Hypothalamus (tissue), 51 donors: Measurements from ENCODE around the gene HLA-DQB1.
"Not testable (repeated sequence)": the region's sequence is repeated elsewhere in the genome, so short reads cannot be mapped to it uniquely, and the experiment has no call there.

ENCODE experiments used
- DNase-seq, 51 donors: peaks; one replicate each; lab custom pipeline; 2025; lab: John Stamatoyannopoulos, UW

Gene HLA-DQB1

DNA sequence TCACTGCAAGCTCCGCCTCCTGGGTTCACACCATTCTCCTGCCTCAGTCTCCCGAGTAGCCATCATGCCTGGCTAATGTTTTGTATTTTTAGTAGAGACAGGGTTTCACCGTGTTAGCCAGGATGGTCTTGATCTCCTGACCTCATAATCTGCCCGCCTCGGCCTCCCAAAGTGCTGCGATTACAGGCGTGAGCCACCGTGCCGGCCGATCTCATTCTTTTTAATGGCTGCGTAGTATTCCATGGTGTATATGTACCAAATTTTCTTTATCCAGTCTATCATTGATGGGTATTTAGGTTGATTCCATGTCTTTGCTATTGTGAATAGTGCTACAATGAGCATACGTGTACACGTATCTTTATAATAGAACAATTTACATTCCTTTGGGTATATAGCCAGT is 36.7 kb downstream of the HLA-DQB1 start:
- not testable (repeated sequence) for DNase-seq

DNA sequence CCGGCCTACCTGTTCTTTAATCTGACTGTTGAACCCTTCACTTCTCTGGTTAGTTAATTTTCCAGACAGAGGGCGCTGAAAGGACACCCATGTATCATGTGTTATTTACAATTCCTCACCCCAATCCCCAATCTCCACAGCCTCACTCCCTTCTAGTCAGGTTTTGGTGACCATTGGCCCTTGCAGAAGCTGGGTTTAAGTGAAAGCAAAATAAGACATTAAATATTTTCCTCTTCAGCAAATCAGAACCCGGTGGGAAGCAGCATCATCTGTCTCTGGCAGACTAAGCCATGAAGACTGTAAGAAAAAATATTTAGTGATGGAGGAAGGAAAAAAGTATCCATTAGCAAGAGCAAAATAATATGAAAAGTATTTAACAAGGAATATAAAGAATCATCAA is 38.6 kb downstream of the HLA-DQB1 start:
- peak in 4 of 51 donors; percentile 2 to 10 (median 4) for DNase-seq

- no peak for DNase-seq
Observed at GRCh38 chr6:32627249-32627648, 39.2 kb downstream of the HLA-DQB1 start.

DNA sequence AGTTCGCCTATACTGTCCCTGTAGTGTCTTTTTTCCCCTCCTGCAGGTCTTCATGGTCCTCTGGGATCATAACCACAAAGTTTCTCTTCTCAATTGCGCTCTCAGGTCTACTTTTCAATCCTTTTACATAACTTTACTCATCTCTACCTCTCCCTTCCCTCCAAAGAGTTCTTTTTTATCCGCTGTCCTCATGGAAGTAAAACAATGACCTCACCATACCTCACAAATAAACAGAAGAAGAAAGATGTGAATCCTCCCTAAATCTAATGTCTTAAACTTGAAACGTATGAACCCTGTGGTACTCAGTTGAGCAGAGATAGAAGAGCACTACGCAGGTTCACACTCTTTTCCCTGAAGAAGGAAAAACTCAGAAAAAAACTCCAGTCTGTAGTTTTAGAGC is 41.3 kb downstream of the HLA-DQB1 start:
- no peak for DNase-seq

DNA sequence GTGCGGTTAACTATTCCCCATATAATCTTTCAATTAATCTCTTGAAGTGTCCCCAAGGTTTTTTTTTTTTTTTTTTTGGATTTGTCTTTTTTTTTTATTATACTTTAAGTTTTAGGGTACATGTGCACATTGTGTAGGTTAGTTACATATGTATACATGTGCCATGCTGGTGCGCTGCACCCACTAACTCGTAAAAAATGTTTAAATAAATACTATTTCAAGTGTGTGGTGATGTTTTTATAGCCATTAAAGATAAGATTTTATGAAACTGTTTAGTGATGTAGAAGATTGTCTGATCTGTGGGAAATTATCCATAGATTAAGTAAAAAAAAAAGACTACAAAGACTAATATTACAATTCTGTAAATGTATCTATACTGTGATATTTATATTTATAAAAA is 41.9 kb downstream of the HLA-DQB1 start:
- DNase-seq: no peak

DNA sequence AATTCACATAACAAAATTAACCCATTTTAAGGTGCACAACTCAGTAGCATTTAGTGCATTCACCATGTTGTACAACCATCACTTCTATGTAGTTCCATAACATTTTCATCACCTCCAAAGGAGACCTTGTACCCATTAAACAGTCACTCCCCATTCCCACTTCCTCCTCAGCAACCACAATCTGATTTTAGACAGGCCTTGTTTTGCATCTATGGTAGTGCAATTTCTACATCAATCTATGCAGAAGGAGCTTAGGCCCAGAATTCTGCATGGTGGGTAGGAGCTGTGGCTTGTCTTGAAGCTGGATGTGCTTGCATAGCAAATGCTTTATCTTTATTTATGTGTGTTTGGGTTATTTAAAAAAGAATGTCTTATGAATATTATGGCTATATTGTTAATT is 42.8 kb downstream of the HLA-DQB1 start:
- DNase-seq: no peak

- DNase-seq: peak in 2 of 51 donors; percentile 1 to 6
Observed at GRCh38 chr6:32622545-32623401, 43.7 kb downstream of the HLA-DQB1 start.

DNA sequence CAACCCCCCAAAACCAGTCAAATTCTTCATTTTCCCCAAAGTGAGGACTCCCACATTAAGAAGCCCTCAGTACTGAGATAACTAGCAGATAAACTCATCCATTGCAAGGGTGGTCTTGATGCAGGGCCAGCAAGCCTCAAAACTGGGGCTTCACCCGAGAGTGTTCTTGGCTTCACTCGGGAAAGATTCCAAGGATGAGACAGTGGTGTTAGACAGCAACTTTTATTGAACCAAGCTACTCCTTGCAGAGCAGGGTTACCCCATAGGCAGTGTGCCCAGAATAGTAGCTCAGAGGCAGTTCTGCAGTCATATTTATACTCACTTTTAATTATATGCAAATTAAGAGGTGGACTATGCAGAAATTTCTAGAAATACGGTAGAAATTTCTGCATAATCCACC is 45.1 kb downstream of the HLA-DQB1 start:
- DNase-seq: no peak

DNA sequence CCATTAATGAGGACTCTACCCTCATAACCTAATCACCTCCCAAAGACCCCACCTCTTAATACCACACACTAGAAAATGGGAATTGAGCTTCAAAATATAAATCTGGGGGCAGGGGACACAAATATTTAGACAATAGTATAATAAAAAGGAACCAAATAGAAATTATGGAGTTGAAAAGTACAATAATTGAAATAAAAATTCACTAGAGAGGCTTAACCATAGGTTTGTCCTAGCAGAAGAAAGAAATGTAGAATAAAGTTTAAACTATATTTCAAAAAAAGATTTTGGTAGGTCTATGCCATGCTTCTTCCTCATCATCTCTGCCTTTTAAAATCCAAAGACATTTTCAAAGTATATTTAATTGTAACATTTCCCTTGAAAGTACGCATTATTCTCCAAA is 48.7 kb downstream of the HLA-DQB1 start:
- no peak for DNase-seq

DNA sequence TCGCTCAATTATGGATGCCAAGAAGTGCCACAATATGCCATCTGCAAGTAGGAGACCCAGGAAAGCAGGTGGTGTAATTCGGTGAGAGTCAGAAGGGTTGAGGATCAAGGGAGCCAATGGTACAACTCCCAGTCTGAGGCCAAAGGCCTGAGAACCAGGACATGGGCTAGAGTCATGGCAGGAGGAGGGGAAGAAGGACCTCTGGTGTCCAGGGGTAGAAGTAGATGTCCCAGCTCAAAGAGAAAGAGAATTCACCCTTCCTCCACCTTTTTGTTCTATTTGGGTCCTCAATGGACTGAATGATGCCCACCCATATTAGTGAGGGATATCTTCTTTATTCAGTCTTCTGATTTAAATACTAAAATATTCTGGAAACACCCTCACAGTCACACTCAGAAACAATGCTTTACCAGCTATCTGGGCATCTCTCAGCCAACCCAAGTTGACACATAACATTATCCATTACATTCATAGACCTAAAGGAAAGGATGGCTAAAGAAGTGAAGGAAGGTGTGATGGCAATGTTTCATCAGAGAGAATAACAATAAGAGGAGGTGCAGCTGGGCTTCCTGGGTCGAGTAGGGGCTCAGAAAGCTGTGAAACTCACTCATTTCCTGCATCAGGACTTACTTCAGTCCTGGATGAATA is 50.4 kb downstream of the HLA-DQB1 start:
- DNase-seq: no peak

DNA sequence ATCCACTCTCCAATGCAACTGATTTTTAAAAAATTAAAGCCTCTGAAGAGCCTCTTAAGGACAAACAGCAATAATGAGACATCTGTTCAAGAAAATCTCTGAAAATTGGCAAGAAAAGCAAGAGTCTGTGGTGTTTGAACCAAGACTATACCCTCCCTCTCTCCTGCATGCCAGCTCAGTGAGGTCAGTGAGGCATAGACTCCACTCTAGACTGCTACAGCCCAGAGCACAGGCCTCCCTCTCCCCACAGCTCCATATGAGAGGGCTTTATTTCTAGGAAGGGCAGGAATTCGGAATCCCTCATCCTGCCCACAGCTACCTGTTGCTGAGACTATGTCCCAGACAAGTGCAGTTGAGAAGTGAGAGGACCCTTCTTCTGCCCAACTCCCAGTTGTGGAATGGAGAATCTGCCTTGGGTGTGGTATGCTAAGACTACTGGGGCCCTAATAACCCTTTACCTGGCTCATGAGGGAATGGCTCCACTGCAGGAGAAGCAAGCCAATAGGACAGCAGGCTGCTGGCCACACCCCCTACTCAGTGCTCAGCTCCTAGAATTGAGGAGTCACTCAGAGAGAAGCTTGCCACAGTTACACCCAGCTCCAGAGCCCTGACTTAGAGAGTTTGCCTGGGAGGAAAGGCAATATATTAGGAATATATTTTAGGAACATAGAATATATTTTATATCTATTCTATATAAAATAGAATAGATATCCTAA is 51.9 kb downstream of the HLA-DQB1 start:
- no peak for DNase-seq

GRCh38 chr6:32613475-32613874 is 53.0 kb downstream of the HLA-DQB1 start:
- no peak for DNase-seq

- no peak for DNase-seq
Observed at GRCh38 chr6:32610682-32611296, 55.7 kb downstream of the HLA-DQB1 start.

- DNase-seq: peak in 23 of 51 donors; percentile 1 to 75 (median 19)
Observed at GRCh38 chr6:32609731-32610640, 56.5 kb downstream of the HLA-DQB1 start.
